GM12878 (cell line): ENCODE measurements around the gene OOSP2. TPM values are rescaled to one million over a fixed set of nuclear protein-coding genes. Genes with fewer than 3 reads are reported as not detected.

ENCODE experiments used
- ATAC-seq: fragments of 200-7000 bp; cut with Tn5 transposase; 3 replicates; pipeline ENCODE4 v1.9.1; 2020; ENCODE audit warnings: mild to moderate bottlenecking, moderate library complexity
- BruUV-seq: library from RNA; stranded (reverse); fragments of 400-500 nt; replicated peaks from 2 replicates; lab custom pipeline; 2021; lab: Mats Ljungman, UMichigan
- CTCF ChIA-PET: fragments of 300-600 bp; sonication (Branson Sonifier 250); formaldehyde crosslinking; extraction: SDS; loops from one replicate; lab custom pipeline; 2021; ENCODE audit warnings: inconsistent platforms; lab: Yijun Ruan, JAX
- POLR2A ChIA-PET: fragments of 350-600 bp; formaldehyde crosslinking; extraction: SDS; loops from one replicate; lab custom pipeline; 2021; ENCODE audit warnings: inconsistent platforms; lab: Charles Lee
- RAD21 ChIA-PET: fragments of 300-600 bp; sonication (Branson Sonifier 250); formaldehyde crosslinking; loops from one replicate; lab custom pipeline; 2023; ENCODE audit warnings: antibody characterized with exemption; ENCODE audit not compliant: unreplicated experiment; lab: Charles Lee
- SMC1A ChIA-PET: fragments of 300-600 bp; sonication (Branson Sonifier 250); formaldehyde crosslinking; loops from one replicate; lab custom pipeline; 2023; ENCODE audit not compliant: unreplicated experiment, uncharacterized antibody; lab: Charles Lee
- DNase-seq: peaks from one replicate; pipeline ENCODE4 v3.0.0-alpha.2; 2011; ENCODE audit warnings: low read depth, low spot score
- FAIRE-seq: peaks from 3 replicates; lab custom pipeline; 2011; peaks lifted over from hg19 to GRCh38; lab: Jason Lieb, UNC
- H2AFZ ChIP-seq: 2 replicates; pipeline ENCODE4 v1.6.0; 2011; ENCODE audit warnings: low read depth, low read length, control low read depth; ENCODE audit not compliant: control insufficient read depth
- H3K27ac ChIP-seq: 2 replicates; pipeline ENCODE4 v1.5.1; 2011; ENCODE audit warnings: control low read depth; ENCODE audit not compliant: control insufficient read depth, insufficient read depth
- H3K27me3 ChIP-seq, 2 experiments: replicated peaks in 1 of 2; 2 replicates each; pipeline versions ENCODE4 v1.6.0 to v1.6.1; 2011; ENCODE audit warnings: low read length in 1 of 2; ENCODE audit not compliant: control insufficient read depth in 2 of 2, insufficient read depth in 2 of 2
- H3K36me3 ChIP-seq, 2 experiments: 2 replicates each; pipeline ENCODE4 v1.5.1; 2011; ENCODE audit warnings: low read length in 1 of 2; ENCODE audit not compliant: control insufficient read depth in 2 of 2, insufficient read depth in 2 of 2
- H3K4me1 ChIP-seq: 2 replicates; pipeline ENCODE4 v1.6.1; 2011; ENCODE audit warnings: mild to moderate bottlenecking, low read length, moderate library complexity, mixed read lengths; ENCODE audit not compliant: control insufficient read depth, insufficient read depth
- H3K4me2 ChIP-seq: 2 replicates; pipeline ENCODE4 v1.6.0; 2011; ENCODE audit warnings: control low read depth; ENCODE audit not compliant: control insufficient read depth, insufficient read depth
- H3K4me3 ChIP-seq: fragments of 200-600 bp; sonication (generic); 2 replicates; pipeline ENCODE4 v1.5.1; 2016
- H3K79me2 ChIP-seq: 2 replicates; pipeline ENCODE4 v1.6.0; 2011; ENCODE audit warnings: low read length; ENCODE audit not compliant: control insufficient read depth, insufficient read depth
- H3K9ac ChIP-seq: 2 replicates; pipeline ENCODE4 v1.8.0; 2011; ENCODE audit warnings: low read length, control low read depth, mixed read lengths; ENCODE audit not compliant: control insufficient read depth, insufficient read depth
- H3K9me3 ChIP-seq: replicated peaks from 3 replicates; pipeline ENCODE4 v1.5.1; 2011; ENCODE audit warnings: mild to moderate bottlenecking, low read length; ENCODE audit not compliant: control insufficient read depth, insufficient read depth
- H4K20me1 ChIP-seq: 2 replicates; pipeline ENCODE4 v1.6.0; 2011; ENCODE audit not compliant: control insufficient read depth, insufficient read depth
- EED ChIP-seq: sonication (generic); IDR thresholded peaks from 2 replicates; pipeline ENCODE4 v1.6.1; 2016; ENCODE audit warnings: antibody characterized with exemption, low read depth
- EGR1 ChIP-seq, 2 experiments: IDR thresholded peaks; 1 replicate in 1 of 2; 2 replicates in 1 of 2; pipeline ENCODE4 v1.6.1; 2011 to 2012; ENCODE audit warnings: low read depth in 2 of 2, low read length in 2 of 2, borderline replicate concordance in 1 of 2, mild to moderate bottlenecking in 1 of 2, moderate library complexity in 1 of 2
- ETV6 ChIP-seq, 2 experiments: fragments of 450-650 bp in 1 of 2; IDR thresholded peaks in 1 of 2; conservative IDR thresholded peaks in 1 of 2; 2 replicates each; pipeline ENCODE4 v1.6.1; 2014; ENCODE audit warnings: antibody characterized with exemption in 1 of 2, borderline replicate concordance in 1 of 2, low read depth in 1 of 2, mild to moderate bottlenecking in 1 of 2, moderate library complexity in 1 of 2
- EZH2 ChIP-seq: IDR thresholded peaks from 2 replicates; pipeline ENCODE4 v1.6.1; 2012; ENCODE audit warnings: low read depth, mild to moderate bottlenecking, control low read depth, inconsistent platforms, low read length, borderline replicate concordance; ENCODE audit not compliant: control insufficient read depth
- FOS ChIP-seq: IDR thresholded peaks from 3 replicates; pipeline ENCODE4 v1.6.1; 2011; ENCODE audit warnings: borderline replicate concordance; ENCODE audit not compliant: insufficient read length; ENCODE audit errors: extremely low read depth
- HDGF ChIP-seq: fragments of 450-650 bp; IDR thresholded peaks from 2 replicates; pipeline ENCODE4 v1.6.1; 2016; ENCODE audit warnings: antibody characterized with exemption
- HSF1 ChIP-seq: fragments of 150-350 bp; IDR thresholded peaks from 2 replicates; pipeline ENCODE4 v1.6.1; 2014; ENCODE audit warnings: mild to moderate bottlenecking, low read depth, low read length
- KDM1A ChIP-seq: fragments of 200-600 bp; sonication (generic); IDR thresholded peaks from 2 replicates; pipeline ENCODE4 v1.6.1; 2016; ENCODE audit warnings: borderline replicate concordance
- MTA2 ChIP-seq: fragments of 450-650 bp; IDR thresholded peaks from 2 replicates; pipeline ENCODE4 v1.6.1; 2016; ENCODE audit warnings: low read depth, mild to moderate bottlenecking, moderate library complexity
- POLR2AphosphoS2 ChIP-seq: IDR thresholded peaks from 2 replicates; pipeline ENCODE4 v1.6.1; 2011; ENCODE audit warnings: low read depth, mild to moderate bottlenecking, low read length, improper control_type of control experiment, moderate library complexity
- POU2F2 ChIP-seq: IDR thresholded peaks from 3 replicates; pipeline ENCODE4 v1.6.1; 2011; ENCODE audit warnings: low read depth, mild to moderate bottlenecking, low read length, borderline replicate concordance
- RAD51 ChIP-seq: fragments of 450-650 bp; IDR thresholded peaks from 2 replicates; pipeline ENCODE4 v1.6.1; 2016; ENCODE audit warnings: moderate library complexity, mild to moderate bottlenecking, inconsistent platforms
- RBBP5 ChIP-seq: fragments of 200-600 bp; sonication (generic); conservative IDR thresholded peaks from 2 replicates; pipeline ENCODE4 v1.6.1; 2016
- RUNX3 ChIP-seq: IDR thresholded peaks from 2 replicates; pipeline ENCODE4 v1.6.1; 2012; ENCODE audit warnings: low read length, inconsistent platforms
- STAT1 ChIP-seq: fragments of 450-650 bp; conservative IDR thresholded peaks from 2 replicates; pipeline ENCODE4 v1.6.1; 2014; ENCODE audit warnings: antibody characterized with exemption, mild to moderate bottlenecking
- TCF7 ChIP-seq: IDR thresholded peaks from 2 replicates; pipeline ENCODE4 v1.6.1; 2014; ENCODE audit warnings: antibody characterized with exemption, borderline replicate concordance
- WRNIP1 ChIP-seq: IDR thresholded peaks from 2 replicates; pipeline ENCODE4 v1.6.1; 2011; ENCODE audit warnings: low read depth, low read length, improper control_type of control experiment, borderline replicate concordance
- YBX1 ChIP-seq: fragments of 450-650 bp; IDR thresholded peaks from 2 replicates; pipeline ENCODE4 v1.6.1; 2016; ENCODE audit warnings: antibody characterized with exemption
- ZNF217 ChIP-seq: fragments of 450-650 bp; IDR thresholded peaks from 2 replicates; pipeline ENCODE4 v1.6.1; 2017; ENCODE audit warnings: antibody characterized with exemption, mild to moderate bottlenecking
- WGBS: methylation state at CpG from one replicate; pipeline ENCODE4 v1.1.6; 2016; ENCODE audit warnings: low lambda C conversion rate; ENCODE audit not compliant: insufficient replicate concordance, insufficient coverage; ENCODE audit errors: missing lambda C conversion rate; 5-methylcytosine and 5-hydroxymethylcytosine counted together
- in situ Hi-C: fragments of 300-500 bp; cut with MboI; formaldehyde crosslinking; loops from 9 replicates; pipeline ENCODE4 v1.14.3; 2018; ENCODE audit warnings: mixed read lengths
- intact Hi-C: fragments of 100-400 bp; cut with micrococcal nuclease; formaldehyde crosslinking; loops from one replicate; pipeline ENCODE4 v1.14.2; 2022; ENCODE audit not compliant: unreplicated experiment
- polyA plus RNA-seq, 11 experiments: library from polyadenylated mRNA; depleted of rRNA in 4 of 11; unstranded in 6 of 11; stranded (reverse) in 5 of 11; fragments of >200 nt; fragmentation: Nextera tagmentation in 4 of 11; fragmentation: Illumina TruSeq in 1 of 11; extraction: Ambion mirVana in 4 of 11; extraction: Trizol in 1 of 11; gene quantifications; 1 replicate in 1 of 11; 2 replicates in 10 of 11; pipeline versions ENCODE4 v1.2.1 to v1.2.3, GENCODE V29; 2011 to 2016; ENCODE audit warnings: inconsistent platforms in 2 of 11, missing spikeins in 2 of 11, low read depth in 1 of 11
- total RNA-seq, 4 experiments: library from RNA; depleted of rRNA in 3 of 4; stranded (reverse); fragments of >200 nt in 3 of 4; fragmentation: Illumina TruSeq in 1 of 4; extraction: Trizol in 1 of 4; gene quantifications; 2 replicates each; pipeline versions ENCODE4 v1.2.1 to v1.2.3, GENCODE V29; 2013 to 2021
- TF ChIP-seq, protein P1 (sequence below): IDR thresholded peaks from 2 replicates; pipeline ENCODE4 v1.6.1; 2012; ENCODE audit warnings: improper control_type of control experiment, low read depth, low read length; ENCODE audit not compliant: insufficient replicate concordance

The OOSP2 gene
- total and polyA plus RNA-seq, 10 of the 15 experiments (the other 5 are each of a cell fraction or from before 2014, with no cell fraction given) = not detected

- RAD21 ChIA-PET = no interaction called here
- Histone ChIP-seq H3K27ac (no peak overlapping the region), H3K4me3 (no peak overlapping the region), H4K20me1 (no peaks in the 10 kb centered on the region), H3K9me3 (no peaks in the 10 kb centered on the region), H2AFZ (no peak overlapping the region), H3K79me2 (no peaks in the 10 kb centered on the region), H3K4me2 (no peak overlapping the region), H3K4me1 (no peaks in the 10 kb centered on the region), H3K36me3 (no peaks in the 10 kb centered on the region), H3K27me3 (no peaks in the 10 kb centered on the region; a peak in 1 of 4 replicates), H3K9ac (no peak overlapping the region)
- intact Hi-C loops (loop anchor here (10.0 kb wide), 1 partner anchor 177 kb away; no protein-coding TSS in a partner anchor), in situ Hi-C loops (no loop called here)
- no TSS peak for BruUV-seq
- ATAC-seq = no peak
- 36% methylated on average over 1 of the region's 1 CpG for WGBS
- SMC1A ChIA-PET = interaction anchor here (0.7 to 2.6 kb wide), 3 partner anchors 11 to 169 kb away, joined by 3 to 6 read pairs (median 3); partner anchors contain the start of gene MS4A2
- CTCF ChIA-PET = interaction anchor here (0.5 to 1.5 kb wide), 2 partner anchors 23 to 159 kb away, joined by 3 to 4 read pairs; no protein-coding TSS in a partner anchor
- POLR2A ChIA-PET = no interaction called here
- no peak for DNase-seq
- no peak for FAIRE-seq
- TF ChIP-seq ETV6 (conservative IDR thresholded peaks at IDR 0.05 in 1 of 2, IDR thresholded peaks at IDR 0.05 in 1 of 2; ENCODE audit: borderline replicate concordance in 1 of 2, low read depth in 1 of 2) (no peak), TCF7 (no peak), EZH2 (no peak), STAT1 (no peak), RUNX3 (no peak), HSF1 (no peak), RAD51 (no peak), MTA2 (no peak), EGR1 (IDR thresholded peaks at IDR 0.05; ENCODE audit: borderline replicate concordance in 1 of 2, low read depth in 2 of 2, low read length in 2 of 2) (no peak), WRNIP1 (no peak), FOS (no peak), POU2F2 (no peak), KDM1A (no peak), RBBP5 (no peak), POLR2AphosphoS2 (no peak), EED (no peak), ZNF217 (no peak), YBX1 (no peak), HDGF (no peak)
- TF ChIP-seq, protein P1, sequence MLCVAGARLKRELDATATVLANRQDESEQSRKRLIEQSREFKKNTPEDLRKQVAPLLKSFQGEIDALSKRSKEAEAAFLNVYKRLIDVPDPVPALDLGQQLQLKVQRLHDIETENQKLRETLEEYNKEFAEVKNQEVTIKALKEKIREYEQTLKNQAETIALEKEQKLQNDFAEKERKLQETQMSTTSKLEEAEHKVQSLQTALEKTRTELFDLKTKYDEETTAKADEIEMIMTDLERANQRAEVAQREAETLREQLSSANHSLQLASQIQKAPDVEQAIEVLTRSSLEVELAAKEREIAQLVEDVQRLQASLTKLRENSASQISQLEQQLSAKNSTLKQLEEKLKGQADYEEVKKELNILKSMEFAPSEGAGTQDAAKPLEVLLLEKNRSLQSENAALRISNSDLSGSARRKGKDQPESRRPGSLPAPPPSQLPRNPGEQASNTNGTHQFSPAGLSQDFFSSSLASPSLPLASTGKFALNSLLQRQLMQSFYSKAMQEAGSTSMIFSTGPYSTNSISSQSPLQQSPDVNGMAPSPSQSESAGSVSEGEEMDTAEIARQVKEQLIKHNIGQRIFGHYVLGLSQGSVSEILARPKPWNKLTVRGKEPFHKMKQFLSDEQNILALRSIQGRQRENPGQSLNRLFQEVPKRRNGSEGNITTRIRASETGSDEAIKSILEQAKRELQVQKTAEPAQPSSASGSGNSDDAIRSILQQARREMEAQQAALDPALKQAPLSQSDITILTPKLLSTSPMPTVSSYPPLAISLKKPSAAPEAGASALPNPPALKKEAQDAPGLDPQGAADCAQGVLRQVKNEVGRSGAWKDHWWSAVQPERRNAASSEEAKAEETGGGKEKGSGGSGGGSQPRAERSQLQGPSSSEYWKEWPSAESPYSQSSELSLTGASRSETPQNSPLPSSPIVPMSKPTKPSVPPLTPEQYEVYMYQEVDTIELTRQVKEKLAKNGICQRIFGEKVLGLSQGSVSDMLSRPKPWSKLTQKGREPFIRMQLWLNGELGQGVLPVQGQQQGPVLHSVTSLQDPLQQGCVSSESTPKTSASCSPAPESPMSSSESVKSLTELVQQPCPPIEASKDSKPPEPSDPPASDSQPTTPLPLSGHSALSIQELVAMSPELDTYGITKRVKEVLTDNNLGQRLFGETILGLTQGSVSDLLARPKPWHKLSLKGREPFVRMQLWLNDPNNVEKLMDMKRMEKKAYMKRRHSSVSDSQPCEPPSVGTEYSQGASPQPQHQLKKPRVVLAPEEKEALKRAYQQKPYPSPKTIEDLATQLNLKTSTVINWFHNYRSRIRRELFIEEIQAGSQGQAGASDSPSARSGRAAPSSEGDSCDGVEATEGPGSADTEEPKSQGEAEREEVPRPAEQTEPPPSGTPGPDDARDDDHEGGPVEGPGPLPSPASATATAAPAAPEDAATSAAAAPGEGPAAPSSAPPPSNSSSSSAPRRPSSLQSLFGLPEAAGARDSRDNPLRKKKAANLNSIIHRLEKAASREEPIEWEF = no peak
Observed at GRCh38 chr11:60077981-60078380, 37.8 kb downstream of the OOSP2 start.
